Liver (tissue), 9 donors: ENCODE measurements around the gene ECSIT. TPM values are rescaled to one million over a fixed set of nuclear protein-coding genes. Genes with fewer than 3 reads are reported as not detected.
A peak's percentile ranks its signal among the peaks of the same experiment; 100 is the strongest.

Source experiments
- DNase-seq: peaks from one replicate; pipeline ENCODE4 v3.0.0-alpha.2; 2017; ENCODE audit warnings: low spot score
- H3K27ac ChIP-seq, 2 donors: one replicate each; pipeline ENCODE4 v1.7.0; 2013; ENCODE audit warnings: inconsistent platforms in 2 of 2, low read length in 2 of 2, control low read depth in 1 of 2, low read depth in 1 of 2, mild to moderate bottlenecking in 1 of 2
- H3K27me3 ChIP-seq, 4 donors: one replicate each; pipeline versions ENCODE4 v1.6.1 to v1.7.0; 2013; ENCODE audit warnings: low read length in 3 of 4, inconsistent platforms in 1 of 4, mild to moderate bottlenecking in 1 of 4, moderate library complexity in 1 of 4; ENCODE audit not compliant: control insufficient read depth in 4 of 4, insufficient read depth in 4 of 4
- H3K36me3 ChIP-seq, 4 donors: one replicate each; pipeline versions ENCODE4 v1.6.1 to v1.7.0; 2013; ENCODE audit warnings: low read length in 3 of 4, mild to moderate bottlenecking in 3 of 4, low read depth in 1 of 4, moderate library complexity in 1 of 4; ENCODE audit not compliant: control insufficient read depth in 4 of 4, insufficient read depth in 3 of 4
- H3K4me1 ChIP-seq, 4 donors: one replicate each; pipeline versions ENCODE4 v1.6.1 to v1.7.0; 2013; ENCODE audit warnings: low read length in 3 of 4, mild to moderate bottlenecking in 3 of 4, moderate library complexity in 1 of 4; ENCODE audit not compliant: control insufficient read depth in 4 of 4, insufficient read depth in 4 of 4
- H3K4me3 ChIP-seq, 3 donors: one replicate each; pipeline versions ENCODE4 v1.6.1 to v1.7.0; 2013; ENCODE audit warnings: low read length in 3 of 3, control low read depth in 1 of 3, low read depth in 1 of 3, mild to moderate bottlenecking in 1 of 3
- H3K9ac ChIP-seq, 2 donors: one replicate each; pipeline ENCODE4 v1.7.0; 2013; ENCODE audit warnings: low read length in 2 of 2, mild to moderate bottlenecking in 2 of 2, moderate library complexity in 2 of 2, control low read depth in 1 of 2, low read depth in 1 of 2
- H3K9me3 ChIP-seq, 4 donors: one replicate each; pipeline versions ENCODE4 v1.6.1 to v1.7.0; 2013; ENCODE audit warnings: low read length in 3 of 4; ENCODE audit not compliant: control insufficient read depth in 4 of 4
- EGR1 ChIP-seq, 2 donors: IDR thresholded peaks; 2 replicates each; pipeline ENCODE4 v1.6.1; 2016 to 2018; ENCODE audit warnings: antibody characterized with exemption in 2 of 2, low read depth in 2 of 2
- FOXA1 ChIP-seq: IDR thresholded peaks from 2 replicates; pipeline ENCODE4 v1.6.1; 2016; ENCODE audit warnings: antibody characterized with exemption
- FOXA2 ChIP-seq: IDR thresholded peaks from 2 replicates; pipeline ENCODE4 v1.6.1; 2016; ENCODE audit warnings: antibody characterized with exemption
- GABPA ChIP-seq, 2 donors: IDR thresholded peaks in 1 of 2; conservative IDR thresholded peaks in 1 of 2; 2 replicates each; pipeline ENCODE4 v1.6.1; 2016; ENCODE audit warnings: antibody characterized with exemption in 2 of 2, mild to moderate bottlenecking in 1 of 2, moderate library complexity in 1 of 2
- HNF4A ChIP-seq, 2 donors: conservative IDR thresholded peaks; 2 replicates each; pipeline ENCODE4 v1.6.1; 2016; ENCODE audit warnings: antibody characterized with exemption in 2 of 2, mild to moderate bottlenecking in 2 of 2
- HNF4G ChIP-seq: IDR thresholded peaks from 2 replicates; pipeline ENCODE4 v1.6.1; 2016; ENCODE audit warnings: antibody characterized with exemption
- JUND ChIP-seq, 2 donors: IDR thresholded peaks; 2 replicates each; pipeline ENCODE4 v1.6.1; 2016; ENCODE audit warnings: antibody characterized with exemption in 2 of 2
- NR2F2 ChIP-seq: IDR thresholded peaks from 2 replicates; pipeline ENCODE4 v1.6.1; 2016; ENCODE audit warnings: antibody characterized with exemption
- RAD21 ChIP-seq, 2 donors: IDR thresholded peaks; 2 replicates each; pipeline ENCODE4 v1.6.1; 2016; ENCODE audit warnings: antibody characterized with exemption in 2 of 2, mild to moderate bottlenecking in 2 of 2
- RXRA ChIP-seq, 2 donors: IDR thresholded peaks; 2 replicates each; pipeline ENCODE4 v1.6.1; 2017 to 2018; ENCODE audit warnings: antibody characterized with exemption in 2 of 2, mild to moderate bottlenecking in 1 of 2
- SP1 ChIP-seq: IDR thresholded peaks from 2 replicates; pipeline ENCODE4 v1.6.1; 2018; ENCODE audit warnings: antibody characterized with exemption, mild to moderate bottlenecking
- TAF1 ChIP-seq: conservative IDR thresholded peaks from 2 replicates; pipeline ENCODE4 v1.6.1; 2016; ENCODE audit warnings: antibody characterized with exemption, mild to moderate bottlenecking
- YY1 ChIP-seq: IDR thresholded peaks from 2 replicates; pipeline ENCODE4 v1.6.1; 2016; ENCODE audit warnings: antibody characterized with exemption, mild to moderate bottlenecking
- WGBS: extraction: QIAGEN DNeasy Blood & Tissue Kit; methylation state at CpG from one replicate; pipeline ENCODE4 v1.1.7; 2013; 5-methylcytosine and 5-hydroxymethylcytosine counted together
- polyA plus RNA-seq, 2 donors: library from polyadenylated mRNA; stranded (reverse) in 1 of 2; unstranded in 1 of 2; fragments of 200-250 nt in 1 of 2; fragments of >200 nt in 1 of 2; fragmentation: Nextera tagmentation in 1 of 2; extraction: Ambion mirVana in 1 of 2; gene quantifications; one replicate each; pipeline versions ENCODE4 v1.2.1 to v1.2.3, GENCODE V29; 2013 to 2015
- total RNA-seq, 2 donors: library from RNA; depleted of rRNA; stranded (reverse); fragments of >200 nt; gene quantifications; one replicate each; pipeline ENCODE4 v1.2.3, GENCODE V29; 2014
- TF ChIP-seq, protein P1 (sequence below): fragments of 150-350 bp; IDR thresholded peaks from 2 replicates; pipeline ENCODE4 v1.5.1; 2017; ENCODE audit warnings: improper control_type of control experiment, low read depth, low read length; ENCODE audit not compliant: missing input control
- TF ChIP-seq, protein P2 (sequence below): IDR thresholded peaks from 2 replicates; pipeline ENCODE4 v1.6.1; 2016; ENCODE audit warnings: antibody characterized with exemption
- TF ChIP-seq, protein P3 (sequence below): IDR thresholded peaks from 2 replicates; pipeline ENCODE4 v1.6.1; 2016; ENCODE audit warnings: antibody characterized with exemption, mild to moderate bottlenecking
- TF ChIP-seq, protein P4 (sequence below): IDR thresholded peaks from 2 replicates; pipeline ENCODE4 v1.6.1; 2016; ENCODE audit warnings: antibody characterized with exemption
- TF ChIP-seq, protein P5 (sequence below): IDR thresholded peaks from 2 replicates; pipeline ENCODE4 v1.6.1; 2016; ENCODE audit warnings: antibody characterized with exemption
- donor health status: healthy.
- donor health status: healthy.
- donor health status: healthy.
- donor health status: healthy.
- donor health status: healthy.

The ECSIT gene
- total and polyA plus RNA-seq, 4 donors, result 20.5 to 37.4 (median 31.0) TPM

DNA sequence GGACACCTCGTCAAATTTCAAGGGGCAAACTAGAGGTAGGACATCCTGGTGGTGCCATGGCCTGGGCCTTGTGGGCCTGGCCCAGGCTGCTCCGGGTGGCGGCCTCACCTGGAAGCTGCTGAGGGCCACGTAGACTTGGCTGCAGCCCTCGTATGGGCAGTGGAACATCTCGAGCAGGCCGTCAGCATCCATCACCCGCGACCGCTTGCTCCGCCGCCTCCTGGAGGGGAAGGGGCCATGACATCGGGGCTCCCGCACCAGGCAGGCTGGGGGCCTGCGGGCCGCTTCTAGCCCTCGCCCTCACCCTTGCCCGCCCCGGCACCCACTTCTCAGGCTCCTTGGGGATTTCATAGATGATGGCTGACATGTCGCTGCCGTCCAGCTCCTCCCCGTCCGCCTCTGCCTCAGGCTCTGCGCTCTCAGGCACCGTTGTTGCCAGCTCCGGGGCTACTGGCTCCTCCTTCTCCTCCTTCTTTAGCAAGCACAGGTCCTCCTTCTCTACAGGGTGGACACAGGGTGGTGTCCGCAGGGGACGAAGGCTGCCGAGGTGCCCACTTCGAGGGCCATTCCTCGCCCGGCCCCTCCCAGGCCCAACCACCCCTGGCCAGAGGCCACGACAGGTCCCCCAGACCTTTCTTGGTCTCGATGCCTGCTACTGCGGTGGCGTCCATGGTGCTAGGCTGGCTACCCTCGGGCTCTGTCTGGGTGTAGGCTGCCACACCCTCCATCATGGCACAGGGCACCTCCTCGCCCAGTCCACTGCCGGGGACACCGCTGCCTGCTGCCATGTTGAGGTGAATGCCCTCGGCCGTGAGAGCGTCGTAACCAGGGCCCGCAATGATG lies 42.1 kb downstream of the ECSIT start:
- Histone ChIP-seq H3K27ac (no peak overlapping the region), H3K4me3 (no peak overlapping the region), H3K27me3 (peaks cover 0 to 3% (median 0%) of the 10 kb centered on the region in 4 donors), H3K4me1 (peaks cover 11 to 36% (median 28%) of the 10 kb centered on the region in 4 donors), H3K9ac (no peak overlapping the region), H3K9me3 (no peaks in the 10 kb centered on the region), H3K36me3 (peaks cover 0 to 5% (median 0%) of the 10 kb centered on the region in 4 donors)
- 96% methylated on average over 45 of the region's 45 CpGs for WGBS
- TF ChIP-seq JUND (IDR thresholded peaks at IDR 0.05), result no peak
- DNase-seq, result no peak

DNA sequence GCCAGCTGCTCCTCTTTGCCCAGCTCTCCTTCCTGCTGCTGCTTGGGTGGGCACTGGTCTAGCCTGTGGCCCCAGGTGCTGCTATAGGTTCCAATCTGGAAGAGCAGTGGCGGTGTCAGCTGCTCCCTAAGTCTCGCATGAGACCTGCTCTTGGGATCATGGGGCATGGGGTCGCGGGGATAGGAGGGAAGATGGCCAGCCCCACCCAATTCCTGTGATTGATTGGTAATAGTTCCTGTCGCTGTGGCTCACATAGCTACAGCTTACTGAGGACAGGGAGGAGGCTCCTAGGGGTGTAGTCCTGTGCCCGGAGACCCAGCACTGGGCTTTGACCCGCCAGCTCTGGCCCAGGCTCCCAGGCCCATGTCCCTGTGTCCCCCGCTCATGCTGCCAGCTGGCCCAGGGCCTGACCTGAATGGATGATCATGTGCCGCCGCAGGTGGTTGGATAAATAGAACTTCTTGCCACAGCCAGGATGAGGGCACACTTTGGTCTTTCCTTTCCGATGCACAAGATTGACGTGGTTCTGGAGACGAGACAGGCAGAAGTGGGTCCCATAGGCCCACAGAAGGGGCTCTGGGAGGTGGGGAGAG lies 43.6 kb downstream of the ECSIT start:
- WGBS, result 47% methylated on average over 13 of the region's 13 CpGs
- no peaks in the 10 kb centered on the region for H3K9me3 ChIP-seq
- H3K27ac ChIP-seq, result peak overlapping the region; percentile 69 to 78
- no peak overlapping the region for H3K9ac ChIP-seq
- H3K4me3 ChIP-seq, result no peak overlapping the region
- DNase-seq, result no peak
- peaks cover 0 to 5% (median 0%) of the 10 kb centered on the region in 4 donors for H3K36me3 ChIP-seq
- TF ChIP-seq EGR1 (IDR thresholded peaks at IDR 0.05; ENCODE audit: low read depth in 2 of 2) (no peak), NR2F2 (no peak), FOXA1 (peak; percentile 63), JUND (IDR thresholded peaks at IDR 0.05) (peak in 1 of 2 donors; percentile 45), RXRA (IDR thresholded peaks at IDR 0.05) (peak; percentile 89 to 92), FOXA2 (peak; percentile 75), RAD21 (IDR thresholded peaks at IDR 0.05) (peak; percentile 36 to 38), GABPA (IDR thresholded peaks at IDR 0.05 in 1 of 2, conservative IDR thresholded peaks at IDR 0.05 in 1 of 2) (peak in 1 of 2 donors; percentile 66), YY1 (peak; percentile 70), SP1 (peak; percentile 84), HNF4A (conservative IDR thresholded peaks at IDR 0.05) (peak; percentile 76 to 83), HNF4G (peak; percentile 37), TAF1 (no peak)
- TF ChIP-seq, protein P1, sequence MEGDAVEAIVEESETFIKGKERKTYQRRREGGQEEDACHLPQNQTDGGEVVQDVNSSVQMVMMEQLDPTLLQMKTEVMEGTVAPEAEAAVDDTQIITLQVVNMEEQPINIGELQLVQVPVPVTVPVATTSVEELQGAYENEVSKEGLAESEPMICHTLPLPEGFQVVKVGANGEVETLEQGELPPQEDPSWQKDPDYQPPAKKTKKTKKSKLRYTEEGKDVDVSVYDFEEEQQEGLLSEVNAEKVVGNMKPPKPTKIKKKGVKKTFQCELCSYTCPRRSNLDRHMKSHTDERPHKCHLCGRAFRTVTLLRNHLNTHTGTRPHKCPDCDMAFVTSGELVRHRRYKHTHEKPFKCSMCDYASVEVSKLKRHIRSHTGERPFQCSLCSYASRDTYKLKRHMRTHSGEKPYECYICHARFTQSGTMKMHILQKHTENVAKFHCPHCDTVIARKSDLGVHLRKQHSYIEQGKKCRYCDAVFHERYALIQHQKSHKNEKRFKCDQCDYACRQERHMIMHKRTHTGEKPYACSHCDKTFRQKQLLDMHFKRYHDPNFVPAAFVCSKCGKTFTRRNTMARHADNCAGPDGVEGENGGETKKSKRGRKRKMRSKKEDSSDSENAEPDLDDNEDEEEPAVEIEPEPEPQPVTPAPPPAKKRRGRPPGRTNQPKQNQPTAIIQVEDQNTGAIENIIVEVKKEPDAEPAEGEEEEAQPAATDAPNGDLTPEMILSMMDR, result no peak
- TF ChIP-seq, protein P2, sequence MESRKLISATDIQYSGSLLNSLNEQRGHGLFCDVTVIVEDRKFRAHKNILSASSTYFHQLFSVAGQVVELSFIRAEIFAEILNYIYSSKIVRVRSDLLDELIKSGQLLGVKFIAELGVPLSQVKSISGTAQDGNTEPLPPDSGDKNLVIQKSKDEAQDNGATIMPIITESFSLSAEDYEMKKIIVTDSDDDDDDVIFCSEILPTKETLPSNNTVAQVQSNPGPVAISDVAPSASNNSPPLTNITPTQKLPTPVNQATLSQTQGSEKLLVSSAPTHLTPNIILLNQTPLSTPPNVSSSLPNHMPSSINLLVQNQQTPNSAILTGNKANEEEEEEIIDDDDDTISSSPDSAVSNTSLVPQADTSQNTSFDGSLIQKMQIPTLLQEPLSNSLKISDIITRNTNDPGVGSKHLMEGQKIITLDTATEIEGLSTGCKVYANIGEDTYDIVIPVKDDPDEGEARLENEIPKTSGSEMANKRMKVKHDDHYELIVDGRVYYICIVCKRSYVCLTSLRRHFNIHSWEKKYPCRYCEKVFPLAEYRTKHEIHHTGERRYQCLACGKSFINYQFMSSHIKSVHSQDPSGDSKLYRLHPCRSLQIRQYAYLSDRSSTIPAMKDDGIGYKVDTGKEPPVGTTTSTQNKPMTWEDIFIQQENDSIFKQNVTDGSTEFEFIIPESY, result no peak
- TF ChIP-seq, protein P3, sequence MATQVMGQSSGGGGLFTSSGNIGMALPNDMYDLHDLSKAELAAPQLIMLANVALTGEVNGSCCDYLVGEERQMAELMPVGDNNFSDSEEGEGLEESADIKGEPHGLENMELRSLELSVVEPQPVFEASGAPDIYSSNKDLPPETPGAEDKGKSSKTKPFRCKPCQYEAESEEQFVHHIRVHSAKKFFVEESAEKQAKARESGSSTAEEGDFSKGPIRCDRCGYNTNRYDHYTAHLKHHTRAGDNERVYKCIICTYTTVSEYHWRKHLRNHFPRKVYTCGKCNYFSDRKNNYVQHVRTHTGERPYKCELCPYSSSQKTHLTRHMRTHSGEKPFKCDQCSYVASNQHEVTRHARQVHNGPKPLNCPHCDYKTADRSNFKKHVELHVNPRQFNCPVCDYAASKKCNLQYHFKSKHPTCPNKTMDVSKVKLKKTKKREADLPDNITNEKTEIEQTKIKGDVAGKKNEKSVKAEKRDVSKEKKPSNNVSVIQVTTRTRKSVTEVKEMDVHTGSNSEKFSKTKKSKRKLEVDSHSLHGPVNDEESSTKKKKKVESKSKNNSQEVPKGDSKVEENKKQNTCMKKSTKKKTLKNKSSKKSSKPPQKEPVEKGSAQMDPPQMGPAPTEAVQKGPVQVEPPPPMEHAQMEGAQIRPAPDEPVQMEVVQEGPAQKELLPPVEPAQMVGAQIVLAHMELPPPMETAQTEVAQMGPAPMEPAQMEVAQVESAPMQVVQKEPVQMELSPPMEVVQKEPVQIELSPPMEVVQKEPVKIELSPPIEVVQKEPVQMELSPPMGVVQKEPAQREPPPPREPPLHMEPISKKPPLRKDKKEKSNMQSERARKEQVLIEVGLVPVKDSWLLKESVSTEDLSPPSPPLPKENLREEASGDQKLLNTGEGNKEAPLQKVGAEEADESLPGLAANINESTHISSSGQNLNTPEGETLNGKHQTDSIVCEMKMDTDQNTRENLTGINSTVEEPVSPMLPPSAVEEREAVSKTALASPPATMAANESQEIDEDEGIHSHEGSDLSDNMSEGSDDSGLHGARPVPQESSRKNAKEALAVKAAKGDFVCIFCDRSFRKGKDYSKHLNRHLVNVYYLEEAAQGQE, result peak; percentile 44
- TF ChIP-seq, protein P4, sequence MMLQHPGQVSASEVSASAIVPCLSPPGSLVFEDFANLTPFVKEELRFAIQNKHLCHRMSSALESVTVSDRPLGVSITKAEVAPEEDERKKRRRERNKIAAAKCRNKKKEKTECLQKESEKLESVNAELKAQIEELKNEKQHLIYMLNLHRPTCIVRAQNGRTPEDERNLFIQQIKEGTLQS, result no peak
- TF ChIP-seq, protein P5, sequence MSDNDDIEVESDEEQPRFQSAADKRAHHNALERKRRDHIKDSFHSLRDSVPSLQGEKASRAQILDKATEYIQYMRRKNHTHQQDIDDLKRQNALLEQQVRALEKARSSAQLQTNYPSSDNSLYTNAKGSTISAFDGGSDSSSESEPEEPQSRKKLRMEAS, result peak; percentile 80
- H3K27me3 ChIP-seq, result peaks cover 0 to 3% (median 0%) of the 10 kb centered on the region in 4 donors
- H3K4me1 ChIP-seq, result peaks cover 11 to 26% (median 19%) of the 10 kb centered on the region in 4 donors
